Thoracic aorta (tissue), 2 donors: ENCODE data around the gene ENTREP1. TPM values are rescaled to one million over a fixed set of nuclear protein-coding genes. Genes with fewer than 3 reads are reported as not detected.

Source experiments
- ATAC-seq: fragments of 150-250 bp; one replicate; pipeline ENCODE4 v1.8.0; 2017; ENCODE audit warnings: low read depth; ENCODE audit not compliant: insufficient number of reproducible peaks, low FRiP score
- DNase-seq: peaks from one replicate; pipeline ENCODE4 v3.0.0-alpha.2; 2020; ENCODE audit warnings: low spot score
- H3K27ac ChIP-seq, 2 donors: fragments of 200-600 bp; sonication (generic); 1 replicate in 1 of 2; 2 replicates in 1 of 2; pipeline ENCODE4 v1.5.1; 2016; ENCODE audit warnings: mild to moderate bottlenecking in 2 of 2, moderate library complexity in 2 of 2
- H3K27me3 ChIP-seq: fragments of 200-600 bp; sonication (generic); replicated peaks from 2 replicates; pipeline ENCODE4 v1.6.0; 2016; ENCODE audit warnings: mild to moderate bottlenecking; ENCODE audit not compliant: insufficient read depth
- H3K36me3 ChIP-seq: fragments of 200-600 bp; sonication (generic); one replicate; pipeline ENCODE4 v1.5.1; 2016
- H3K4me1 ChIP-seq, 2 donors: fragments of 200-600 bp; sonication (generic); 1 replicate in 1 of 2; 2 replicates in 1 of 2; pipeline versions ENCODE4 v1.5.1 to v1.6.0; 2016; ENCODE audit warnings: low read depth in 2 of 2, mild to moderate bottlenecking in 1 of 2; ENCODE audit not compliant: control insufficient read depth in 1 of 2
- H3K4me3 ChIP-seq: fragments of 200-600 bp; sonication (generic); 2 replicates; pipeline ENCODE4 v1.5.1; 2016; ENCODE audit warnings: mild to moderate bottlenecking
- H3K9me3 ChIP-seq: fragments of 200-600 bp; sonication (generic); 2 replicates; pipeline ENCODE4 v1.5.1; 2016
- CTCF ChIP-seq: fragments of 200-600 bp; sonication (generic); IDR thresholded peaks from one replicate; pipeline ENCODE4 v1.5.1; 2019; ENCODE audit warnings: antibody characterized with exemption
- total RNA-seq, 2 donors: library from RNA; depleted of rRNA; stranded (reverse); fragments of >200 nt; gene quantifications; one replicate each; pipeline versions ENCODE4 v1.1.0 to v1.2.3, GENCODE V29; 2016

The ENTREP1 gene
- total RNA-seq: 1 to 10 TPM in 1 of 2 donors, under 1 TPM in 1; 0.81 to 2.1 TPM

- no peak for DNase-seq
- Histone ChIP-seq H3K4me1 (no peaks in the 10 kb centered on the region), H3K27me3 (no peaks in the 10 kb centered on the region), H3K27ac (no peak within 1 kb of the TSS), H3K9me3 (no peaks in the 10 kb centered on the region), H3K4me3 (peak within 1 kb of the TSS; percentile 78), H3K36me3 (no peaks in the 10 kb centered on the region)
- TF ChIP-seq CTCF: no peak
- ATAC-seq: peak; percentile 13
Measured at GRCh38 chr9:69324549-69325401, at the start of gene ENTREP1. ENTREP1 (plus strand) TSS chr9:69325215; CDS start chr9:69325310, 95 bp downstream.

- H3K4me3 ChIP-seq: no peak overlapping the region
- H3K27ac ChIP-seq: no peak overlapping the region
- no peaks in the 10 kb centered on the region for H3K4me1 ChIP-seq
- no peak for ATAC-seq
- H3K9me3 ChIP-seq: peaks cover 3% of the 10 kb centered on the region
- TF ChIP-seq CTCF: no peak
- H3K36me3 ChIP-seq: no peaks in the 10 kb centered on the region
- DNase-seq: no peak
- H3K27me3 ChIP-seq: no peaks in the 10 kb centered on the region
Measured at GRCh38 chr9:69276775-69277174, 48.2 kb upstream of the ENTREP1 start.

GRCh38 chr9:69279084-69279731 is 45.8 kb upstream of the ENTREP1 start:
- Histone ChIP-seq H3K27ac (no peak overlapping the region), H3K36me3 (no peaks in the 10 kb centered on the region), H3K4me3 (no peak overlapping the region), H3K27me3 (no peaks in the 10 kb centered on the region), H3K9me3 (peaks cover 3% of the 10 kb centered on the region), H3K4me1 (no peaks in the 10 kb centered on the region)
- ATAC-seq (no peak), DNase-seq (no peak)
- TF ChIP-seq CTCF: no peak

GRCh38 chr9:69279733-69280132 is 45.3 kb upstream of the ENTREP1 start:
- Histone ChIP-seq H3K27ac (no peak overlapping the region), H3K4me3 (no peak overlapping the region), H3K9me3 (no peaks in the 10 kb centered on the region), H3K27me3 (no peaks in the 10 kb centered on the region), H3K36me3 (no peaks in the 10 kb centered on the region), H3K4me1 (no peaks in the 10 kb centered on the region)
- no peak for DNase-seq
- ATAC-seq: no peak
- no peak for TF ChIP-seq CTCF

GRCh38 chr9:69283003-69283402 is 42.0 kb upstream of the ENTREP1 start:
- ATAC-seq: no peak
- Histone ChIP-seq H3K4me3 (no peak overlapping the region), H3K4me1 (no peaks in the 10 kb centered on the region), H3K27ac (no peak overlapping the region), H3K9me3 (no peaks in the 10 kb centered on the region), H3K36me3 (no peaks in the 10 kb centered on the region), H3K27me3 (no peaks in the 10 kb centered on the region)
- TF ChIP-seq CTCF: no peak
- no peak for DNase-seq
